IPS DF 4.7 (cell line): ENCODE measurements around the gene JDP2.

Experiments used
- DNase-seq: peaks from one replicate; pipeline ENCODE4 v3.0.0-alpha.2; 2013; ENCODE audit warnings: low spot score; ENCODE audit errors: extremely low read depth

JDP2 gene

DNA sequence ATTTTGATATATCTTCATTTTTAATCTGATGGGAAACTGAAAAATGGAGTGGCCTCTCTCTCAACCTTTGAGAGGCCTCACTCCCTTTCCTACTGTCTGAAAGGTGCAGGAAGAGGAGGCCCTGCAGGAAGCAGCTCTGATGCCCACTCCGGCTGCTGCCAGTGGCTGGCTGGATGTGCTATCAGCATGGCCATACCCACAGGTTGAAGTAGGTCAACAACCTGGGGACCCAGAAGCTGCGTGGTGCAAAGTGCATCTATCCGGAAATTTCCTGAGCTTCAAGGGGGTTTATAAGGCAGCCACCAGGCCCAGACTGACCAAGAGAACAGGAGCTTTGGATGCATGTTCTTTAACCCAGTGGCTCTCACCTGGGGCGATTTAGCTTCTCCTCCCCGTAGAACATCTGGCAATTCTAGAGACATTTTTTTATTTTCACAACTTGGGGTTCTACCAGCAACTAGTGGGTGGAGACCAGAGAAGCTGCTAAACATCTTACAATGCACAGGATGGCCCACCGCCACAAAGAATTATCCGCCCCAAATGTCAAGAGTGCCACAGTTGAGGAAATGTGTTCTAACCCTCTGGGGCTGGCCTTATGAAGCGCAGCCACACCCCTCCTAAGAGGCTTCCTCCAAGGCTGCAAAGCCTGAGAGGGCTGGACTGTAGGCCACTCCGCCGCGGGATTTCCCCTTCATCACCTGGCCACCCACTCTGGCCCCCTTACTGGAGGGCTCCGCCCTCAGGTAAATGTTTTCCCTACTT, 86.3 kb downstream of the JDP2 start:
- no peak for DNase-seq

DNA sequence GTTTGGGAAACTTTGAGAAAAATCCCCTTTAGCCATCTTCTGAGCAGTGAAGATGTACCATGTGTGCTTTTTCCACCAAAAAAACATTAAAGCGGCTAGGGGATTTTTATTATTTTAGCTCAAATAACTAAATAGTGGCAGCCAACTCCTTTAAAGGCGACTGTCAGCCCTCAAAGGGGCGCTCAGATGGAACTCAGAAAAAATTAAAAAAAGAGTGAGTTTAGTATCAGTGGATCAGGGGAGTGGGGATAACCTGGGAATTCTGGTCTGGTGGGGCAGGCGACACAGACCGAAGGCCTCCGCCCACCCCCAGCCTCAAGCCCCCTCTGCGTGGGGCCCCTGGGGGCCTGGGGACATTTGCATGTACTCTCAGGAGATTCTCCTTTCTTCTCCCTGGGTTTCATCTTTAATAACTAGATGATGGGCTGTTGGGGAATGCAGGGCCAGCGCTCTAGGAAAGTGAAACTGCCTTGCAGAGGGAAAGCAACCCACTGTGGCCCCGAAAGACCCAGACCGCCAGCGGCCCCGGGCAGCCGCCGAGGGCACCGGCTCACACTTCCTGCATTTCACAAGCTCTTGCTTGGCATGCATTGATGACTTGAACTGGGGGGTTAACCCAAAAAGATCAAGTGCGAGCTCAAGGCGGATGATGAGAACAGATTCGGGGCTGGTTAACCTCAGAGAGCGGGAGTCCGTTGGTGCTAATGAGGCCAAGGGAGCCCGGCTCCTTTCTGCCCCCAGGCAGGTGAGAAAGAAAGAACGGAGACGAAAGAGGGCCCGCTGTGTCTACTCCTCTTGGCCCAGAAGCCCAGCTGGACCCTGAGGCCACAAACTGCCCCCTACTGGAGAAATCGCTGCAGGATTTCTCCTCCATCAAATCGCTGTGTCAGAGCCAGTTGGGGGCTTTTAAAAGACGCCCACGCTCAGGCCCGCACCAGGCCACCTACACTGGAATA, 87.1 kb downstream of the JDP2 start:
- no peak for DNase-seq

DNA sequence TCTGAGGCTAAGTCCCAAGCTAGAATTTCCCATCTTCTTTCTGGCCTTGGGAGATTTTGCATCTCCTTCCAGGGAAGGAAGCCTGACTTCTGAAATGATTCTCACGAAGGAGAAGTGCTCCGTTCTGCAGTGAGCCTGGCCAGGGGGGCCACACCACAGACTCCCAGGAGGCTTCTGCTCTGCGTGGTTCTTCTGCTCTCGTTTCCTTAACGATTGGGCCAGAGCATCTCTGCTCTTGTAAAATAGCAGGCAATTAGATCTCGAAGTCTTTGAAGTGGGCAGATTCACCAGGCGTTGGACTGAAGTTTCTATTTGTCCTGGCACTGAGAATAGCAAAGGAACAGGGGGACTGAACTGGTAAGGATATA, 87.8 kb downstream of the JDP2 start:
- no peak for DNase-seq

DNA sequence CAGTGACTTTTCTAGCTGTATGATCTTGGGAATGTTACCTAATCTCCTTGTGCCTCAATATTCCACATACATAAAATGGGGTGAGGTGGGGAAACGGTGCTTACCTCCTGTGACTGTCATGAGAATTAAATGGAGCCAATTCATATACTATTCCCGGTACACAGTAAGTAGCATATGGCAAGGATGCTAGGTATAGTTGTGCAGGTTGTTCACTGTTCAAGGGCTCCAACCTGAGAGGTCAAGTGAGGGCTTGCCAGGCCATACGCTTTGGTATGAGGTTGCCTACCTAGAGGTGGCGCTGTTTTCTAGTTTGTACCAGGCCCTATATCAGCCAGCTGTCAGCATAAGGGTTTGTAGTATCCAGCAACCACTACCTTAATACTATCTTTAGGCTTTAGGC, 90.8 kb downstream of the JDP2 start:
- DNase-seq = peak; percentile 64

DNA sequence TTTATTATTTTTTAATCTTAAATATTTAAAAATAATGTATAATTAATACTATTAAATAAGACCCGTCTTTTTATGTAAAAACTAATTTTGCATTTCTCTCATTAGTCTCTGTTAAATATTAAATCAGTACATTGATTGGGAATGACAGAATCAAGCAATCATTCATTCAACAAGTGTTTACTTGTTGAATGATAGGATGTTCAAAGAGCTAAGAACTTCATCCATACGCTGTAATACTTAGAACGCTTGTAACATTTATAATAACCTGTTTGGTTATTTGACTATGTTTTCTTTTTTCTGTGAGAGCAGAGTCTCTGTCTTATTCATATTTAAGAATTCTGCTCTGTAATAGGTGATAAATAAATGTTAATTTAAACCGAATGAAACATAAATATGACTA, 91.6 kb downstream of the JDP2 start:
- DNase-seq = no peak

DNA sequence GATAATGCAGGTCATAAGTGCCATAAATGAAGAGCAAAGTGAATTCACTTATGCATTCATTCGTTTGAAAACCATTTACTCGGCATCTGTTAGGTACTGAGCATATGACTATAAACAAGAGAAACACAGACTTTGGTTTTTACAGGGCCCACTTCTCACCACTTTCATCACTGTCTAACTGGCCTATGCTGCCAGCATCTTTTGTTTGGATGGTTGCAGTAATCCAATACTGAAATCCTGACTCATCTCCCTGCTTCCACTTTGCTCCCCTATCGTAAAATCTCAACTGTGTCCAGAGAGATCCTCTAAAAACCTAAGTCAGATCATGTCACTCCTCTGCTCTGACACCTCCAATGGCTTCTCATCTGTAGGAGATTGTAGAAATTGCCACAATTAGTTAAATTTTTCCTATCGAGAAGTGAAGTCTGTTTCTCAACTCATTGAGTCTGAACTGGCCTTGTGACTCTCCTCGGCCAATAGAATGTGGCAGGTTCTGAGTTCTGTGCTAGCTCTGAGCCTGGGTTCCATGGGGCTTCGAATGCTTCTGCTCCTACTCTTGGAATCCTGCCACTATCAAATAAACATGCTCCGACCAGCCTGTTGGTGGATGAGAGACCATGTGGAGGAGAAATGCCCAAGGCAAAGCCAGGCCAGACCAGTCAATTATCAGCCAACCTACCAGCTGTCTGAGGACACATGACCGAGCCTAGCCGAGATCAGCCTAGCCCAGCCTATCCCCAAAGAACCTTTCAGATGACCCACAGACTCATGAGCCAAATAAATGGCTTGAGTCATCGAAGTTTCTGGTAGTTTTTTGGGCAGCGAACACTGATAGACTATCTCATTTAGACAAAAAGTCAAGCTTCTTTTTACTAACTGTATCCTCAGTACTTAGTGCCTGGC, 92.3 kb downstream of the JDP2 start:
- no peak for DNase-seq

DNA sequence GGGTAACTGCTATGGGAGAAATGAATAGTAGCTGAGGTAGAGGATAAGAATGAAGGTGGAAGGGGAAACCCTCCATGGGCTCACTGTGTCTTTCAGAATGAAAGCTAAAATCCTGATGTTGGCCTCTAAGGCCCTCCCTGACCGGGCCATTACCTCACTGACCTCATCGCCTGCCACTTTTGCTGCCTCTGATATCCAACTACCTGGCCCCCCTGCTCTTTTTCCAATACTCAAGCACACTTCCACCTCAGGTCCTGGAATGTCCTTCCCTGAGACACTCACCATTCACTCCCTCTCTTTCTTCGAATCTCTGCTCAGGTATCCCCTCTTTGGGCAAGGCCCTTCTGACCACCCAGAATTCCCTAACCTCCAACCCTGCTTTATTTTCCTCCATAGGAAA, 93.0 kb downstream of the JDP2 start:
- DNase-seq = no peak

DNA sequence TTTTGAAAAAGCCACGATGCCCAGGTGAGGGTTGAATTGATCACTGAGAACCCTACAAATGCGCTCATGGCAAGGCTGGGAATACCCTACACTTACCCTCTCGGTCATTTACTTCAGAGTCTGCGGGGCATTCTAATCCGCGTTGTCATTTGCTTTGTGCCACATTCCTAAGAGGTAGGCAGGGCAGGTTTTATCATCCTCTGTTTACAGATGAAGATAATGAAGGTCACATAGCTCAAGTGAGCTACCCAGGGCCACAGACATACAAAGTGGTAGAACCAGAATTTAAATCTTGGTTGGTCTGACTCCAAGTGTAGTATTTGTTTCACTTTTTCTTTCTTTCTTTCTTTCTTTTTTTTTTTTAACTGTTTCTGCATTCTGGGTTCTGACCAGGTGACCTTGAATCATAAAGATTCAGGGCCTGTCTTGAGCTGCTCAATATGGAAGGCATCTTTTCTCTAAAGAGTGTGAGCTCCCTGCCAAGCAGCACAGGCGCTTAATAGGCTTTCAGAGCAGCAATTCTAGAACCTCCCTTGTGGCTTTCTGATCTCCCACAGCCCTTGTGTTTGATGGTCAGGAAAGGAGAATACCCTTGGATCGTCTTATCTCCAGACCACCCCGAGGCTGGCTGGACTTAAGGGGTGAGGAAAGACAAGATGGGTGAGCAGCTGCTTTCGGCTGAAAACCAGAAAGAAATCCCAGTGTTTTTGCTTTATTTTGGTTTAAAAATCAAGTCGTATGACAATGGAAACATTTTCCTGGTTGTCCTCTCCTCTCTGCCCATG, 93.8 kb downstream of the JDP2 start:
- DNase-seq = no peak

DNA sequence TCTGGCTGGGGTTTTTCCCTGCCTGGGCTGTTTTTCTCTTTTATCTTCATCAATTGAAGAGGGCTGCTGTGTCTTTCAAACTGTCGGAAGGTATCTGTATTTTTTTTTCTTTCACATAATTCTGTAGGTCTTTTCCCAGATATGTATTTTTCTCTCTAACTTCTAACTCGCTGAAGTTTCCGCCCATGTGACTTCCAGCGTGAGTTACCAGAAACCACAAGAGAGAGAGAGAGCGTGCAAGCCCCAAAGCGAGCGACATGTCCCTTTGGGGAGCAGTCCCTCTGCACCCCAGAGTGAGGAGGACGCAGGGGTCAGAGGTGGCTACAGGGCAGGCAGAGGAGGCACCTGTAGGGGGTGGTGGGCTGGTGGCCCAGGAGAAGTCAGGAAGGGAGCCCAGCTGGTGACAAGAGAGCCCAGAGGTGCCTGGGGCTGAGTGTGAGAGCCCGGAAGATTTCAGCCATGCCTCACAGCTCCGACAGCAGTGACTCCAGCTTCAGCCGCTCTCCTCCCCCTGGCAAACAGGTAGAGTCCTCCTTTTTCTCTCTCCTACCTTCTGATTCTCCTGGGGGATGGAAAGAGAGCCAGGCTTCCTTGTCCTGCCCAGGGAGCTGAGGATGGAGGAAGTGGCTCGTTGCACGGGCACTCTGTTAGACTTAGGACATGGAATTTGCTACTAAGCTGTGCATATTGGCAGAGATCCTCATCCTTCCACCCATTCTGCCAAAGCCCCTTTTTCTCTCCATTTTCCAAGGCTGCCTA, 94.6 kb downstream of the JDP2 start, which contains the start of gene BATF:
BATF (plus strand) TSS at position 246 of the 759 bp plus-strand sequence; CDS start at position 460, 214 bp downstream.
- DNase-seq = no peak

DNA sequence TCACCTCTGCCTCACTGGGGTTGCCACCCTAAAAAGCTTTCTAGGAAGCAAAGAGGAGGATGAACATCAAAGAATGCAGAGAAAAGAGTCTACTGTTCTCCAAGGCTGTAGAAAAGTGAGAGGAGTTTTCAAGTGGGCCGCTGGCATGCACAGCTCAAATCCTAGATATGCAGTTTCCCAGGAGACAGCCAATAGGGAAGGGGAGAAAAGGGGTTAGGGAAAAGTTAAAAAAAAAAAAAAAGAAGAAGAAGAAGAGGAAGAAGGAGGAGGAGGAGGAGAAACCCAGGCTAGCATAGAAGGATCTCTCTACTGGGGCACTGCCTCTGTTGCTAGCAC, 95.1 kb downstream of the JDP2 start:
- DNase-seq = no peak
